Type B pancreatic cell (in vitro differentiated cells): ENCODE data around the gene NAP1L1. TPM values are rescaled to one million over a fixed set of nuclear protein-coding genes. Genes with fewer than 3 reads are reported as not detected.

Experiments used
- DNase-seq: peaks from one replicate; pipeline ENCODE4 v3.0.0; 2021; ENCODE audit warnings: mixed read lengths; ENCODE audit not compliant: unreplicated experiment; ENCODE audit errors: extremely low spot score
- H3K27ac Mint-ChIP-seq: 2 replicates; pipeline ENCODE4 v1.8.0; 2021; ENCODE audit warnings: mild to moderate bottlenecking, mixed read lengths
- H3K27me3 Mint-ChIP-seq: 2 replicates; pipeline ENCODE4 v1.8.0; 2021; ENCODE audit warnings: mixed read lengths
- H3K36me3 Mint-ChIP-seq: 2 replicates; pipeline ENCODE4 v1.8.0; 2021; ENCODE audit warnings: mixed read lengths
- H3K4me1 Mint-ChIP-seq: one replicate; pipeline ENCODE4 v1.8.0; 2021; ENCODE audit warnings: mixed read lengths; ENCODE audit not compliant: unreplicated experiment
- H3K4me3 Mint-ChIP-seq: 2 replicates; pipeline ENCODE4 v1.8.0; 2021; ENCODE audit warnings: mild to moderate bottlenecking, mixed read lengths
- H3K9me3 Mint-ChIP-seq: 2 replicates; pipeline ENCODE4 v1.8.0; 2021; ENCODE audit warnings: mixed read lengths
- total RNA-seq: library from RNA; stranded (reverse); gene quantifications from 2 replicates; pipeline ENCODE4 v1.2.1, GENCODE V29; 2021; ENCODE audit warnings: low replicate concordance
- TF ChIP-seq, protein P1 (sequence below): fragments of 200-600 bp; sonication (generic); conservative IDR thresholded peaks from 2 replicates; pipeline ENCODE4 v1.5.0; 2021; ENCODE audit warnings: antibody characterized with exemption, mild to moderate bottlenecking

NAP1L1 gene
- total RNA-seq, 1 donor from 2014 or later, result 883 TPM

DNA sequence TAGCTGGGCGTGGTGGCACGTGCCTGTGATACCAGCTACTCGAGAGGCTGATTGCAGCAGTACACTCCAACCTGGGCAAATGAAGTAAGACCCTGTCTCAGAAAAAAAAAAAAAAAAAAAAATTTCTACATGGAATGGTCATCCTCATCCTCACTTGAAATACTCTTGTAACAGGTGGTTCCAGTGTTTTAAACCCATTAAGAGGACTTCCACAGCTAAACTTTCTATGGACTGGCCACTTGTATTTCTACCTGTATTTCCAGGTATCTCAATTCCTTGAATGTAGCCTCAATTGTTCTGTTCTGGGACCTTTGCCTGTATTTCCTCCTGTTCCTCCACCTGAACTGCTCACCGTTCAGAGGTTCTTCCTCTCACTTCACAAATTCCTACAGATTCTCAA is 41.1 kb downstream of the NAP1L1 start:
- H3K27ac Mint-ChIP-seq, result no peak overlapping the region
- DNase-seq, result no peak
- H3K4me1 Mint-ChIP-seq, result no peaks in the 10 kb centered on the region
- TF ChIP-seq, protein P1, sequence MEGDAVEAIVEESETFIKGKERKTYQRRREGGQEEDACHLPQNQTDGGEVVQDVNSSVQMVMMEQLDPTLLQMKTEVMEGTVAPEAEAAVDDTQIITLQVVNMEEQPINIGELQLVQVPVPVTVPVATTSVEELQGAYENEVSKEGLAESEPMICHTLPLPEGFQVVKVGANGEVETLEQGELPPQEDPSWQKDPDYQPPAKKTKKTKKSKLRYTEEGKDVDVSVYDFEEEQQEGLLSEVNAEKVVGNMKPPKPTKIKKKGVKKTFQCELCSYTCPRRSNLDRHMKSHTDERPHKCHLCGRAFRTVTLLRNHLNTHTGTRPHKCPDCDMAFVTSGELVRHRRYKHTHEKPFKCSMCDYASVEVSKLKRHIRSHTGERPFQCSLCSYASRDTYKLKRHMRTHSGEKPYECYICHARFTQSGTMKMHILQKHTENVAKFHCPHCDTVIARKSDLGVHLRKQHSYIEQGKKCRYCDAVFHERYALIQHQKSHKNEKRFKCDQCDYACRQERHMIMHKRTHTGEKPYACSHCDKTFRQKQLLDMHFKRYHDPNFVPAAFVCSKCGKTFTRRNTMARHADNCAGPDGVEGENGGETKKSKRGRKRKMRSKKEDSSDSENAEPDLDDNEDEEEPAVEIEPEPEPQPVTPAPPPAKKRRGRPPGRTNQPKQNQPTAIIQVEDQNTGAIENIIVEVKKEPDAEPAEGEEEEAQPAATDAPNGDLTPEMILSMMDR, result no peak
- no peak overlapping the region for H3K4me3 Mint-ChIP-seq
- H3K27me3 Mint-ChIP-seq, result no peaks in the 10 kb centered on the region
- H3K36me3 Mint-ChIP-seq, result peaks cover 15% of the 10 kb centered on the region
- H3K9me3 Mint-ChIP-seq, result no peaks in the 10 kb centered on the region

DNA sequence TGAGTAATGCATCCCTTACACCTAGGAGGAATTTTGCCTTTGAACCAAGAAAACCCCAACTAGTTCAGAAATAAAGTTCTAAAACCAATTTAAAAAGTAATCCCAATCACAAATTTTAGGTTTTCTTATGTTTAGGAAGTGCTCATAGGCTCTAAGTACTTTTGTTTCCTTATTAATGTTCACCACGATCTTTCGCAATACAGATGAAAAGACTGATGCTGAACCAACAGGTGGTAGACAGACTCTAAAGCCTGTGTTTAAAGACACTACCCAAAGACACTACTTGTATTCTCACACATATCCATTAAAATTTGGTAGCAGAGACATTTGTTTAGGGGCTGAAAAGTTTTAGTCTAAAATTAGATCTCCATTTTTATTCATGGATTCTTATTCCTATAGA is 42.3 kb downstream of the NAP1L1 start:
- Mint-ChIP-seq H3K27ac (no peak overlapping the region), H3K4me1 (peaks cover 7% of the 10 kb centered on the region), H3K4me3 (no peak overlapping the region), H3K9me3 (no peaks in the 10 kb centered on the region), H3K36me3 (peaks cover 15% of the 10 kb centered on the region), H3K27me3 (no peaks in the 10 kb centered on the region)
- no peak for DNase-seq
- TF ChIP-seq, protein P1, result no peak

DNA sequence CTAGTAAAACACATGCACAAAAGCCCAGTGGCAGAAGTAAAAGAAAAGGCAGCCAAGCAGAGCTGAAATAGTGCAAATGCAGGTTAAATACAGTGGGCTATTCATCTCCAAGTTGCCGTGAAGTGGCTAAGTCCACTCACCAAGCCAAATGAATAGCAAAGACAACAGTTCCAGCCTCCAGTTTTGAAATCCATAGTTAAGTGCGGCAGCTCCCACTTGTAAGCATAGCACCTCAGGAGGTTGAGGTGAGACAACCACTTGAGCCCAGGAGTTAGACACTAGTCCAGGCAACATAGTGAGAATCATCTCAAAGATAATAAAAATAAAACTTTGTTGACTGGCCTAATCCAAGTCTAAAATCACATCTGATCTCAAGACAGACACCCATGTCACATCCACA is 43.1 kb downstream of the NAP1L1 start:
- Mint-ChIP-seq H3K4me1 (peaks cover 9% of the 10 kb centered on the region), H3K27ac (peak overlapping the region; percentile 26), H3K4me3 (no peak overlapping the region), H3K36me3 (peaks cover 8% of the 10 kb centered on the region), H3K27me3 (no peaks in the 10 kb centered on the region), H3K9me3 (no peaks in the 10 kb centered on the region)
- TF ChIP-seq, protein P1, result no peak
- DNase-seq, result no peak

DNA sequence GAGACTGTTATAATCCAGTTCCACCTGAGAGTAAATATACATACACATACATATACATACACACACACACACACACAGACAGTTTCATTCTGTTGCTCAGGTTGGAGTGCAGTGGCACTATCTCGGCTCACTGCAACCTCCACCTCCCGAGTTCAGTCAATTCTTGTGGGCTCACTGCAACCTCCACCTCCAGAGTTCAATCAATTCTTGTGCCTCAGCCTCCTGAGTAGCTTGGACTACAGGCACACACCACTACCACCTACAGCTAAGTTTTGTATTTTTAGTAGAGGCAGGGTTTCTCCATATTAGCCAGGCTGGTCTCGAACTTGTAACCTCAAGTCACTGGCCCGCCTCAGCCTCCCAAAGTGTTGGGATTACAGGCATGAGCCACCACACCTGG is 44.0 kb downstream of the NAP1L1 start:
- H3K36me3 Mint-ChIP-seq, result peaks cover 8% of the 10 kb centered on the region
- no peak overlapping the region for H3K27ac Mint-ChIP-seq
- H3K27me3 Mint-ChIP-seq, result no peaks in the 10 kb centered on the region
- no peak overlapping the region for H3K4me3 Mint-ChIP-seq
- DNase-seq, result no peak
- peaks cover 13% of the 10 kb centered on the region for H3K4me1 Mint-ChIP-seq
- no peaks in the 10 kb centered on the region for H3K9me3 Mint-ChIP-seq
- TF ChIP-seq, protein P1, result no peak

DNA sequence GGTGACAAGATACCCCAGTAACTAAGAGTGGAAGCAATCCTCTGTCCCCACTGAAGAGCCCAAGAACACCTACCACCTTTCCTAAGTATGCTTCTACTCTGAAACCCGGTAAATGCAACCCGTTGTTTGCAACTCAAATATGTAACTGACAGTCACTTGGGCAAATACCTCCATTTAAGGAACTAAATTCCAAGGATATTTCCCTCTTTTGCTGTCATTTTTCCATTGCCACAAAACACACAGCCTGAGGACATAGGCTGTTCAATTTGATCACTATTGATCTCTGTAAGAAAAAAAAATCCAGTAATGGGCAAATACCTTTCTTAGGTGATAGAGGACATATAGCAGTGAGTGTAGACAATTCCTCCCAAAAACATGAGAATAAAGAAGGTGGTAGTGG is 46.3 kb downstream of the NAP1L1 start:
- Mint-ChIP-seq H3K9me3 (no peaks in the 10 kb centered on the region), H3K27ac (no peak overlapping the region), H3K4me1 (peaks cover 28% of the 10 kb centered on the region), H3K4me3 (no peak overlapping the region), H3K27me3 (no peaks in the 10 kb centered on the region), H3K36me3 (peaks cover 8% of the 10 kb centered on the region)
- TF ChIP-seq, protein P1, result no peak
- DNase-seq, result no peak
